Measurements from ENCODE around the gene P2RX5.

Gene P2RX5

GRCh38 chr17:3679531-3680126, 16.3 kb downstream of the P2RX5 start:
- H3K36me3 ChIP-seq = no peaks in the 10 kb centered on the region
- H3K4me3 ChIP-seq (ENCODE audit: low read depth in 1 of 2, low read length in 1 of 2) = no peak overlapping the region
- H3K4me1 ChIP-seq (ENCODE audit: control insufficient read depth in 1 of 2, insufficient read depth in 1 of 2, low read depth in 1 of 2, low read length in 1 of 2) = peaks cover 0 to 4% of the 10 kb centered on the region in 2 experiments
- no peak overlapping the region for H3K27ac ChIP-seq
- no peaks in the 10 kb centered on the region for H3K9me3 ChIP-seq
- H3K27me3 ChIP-seq = peaks cover 7% of the 10 kb centered on the region
- TF ChIP-seq CTCF (IDR thresholded peaks at IDR 0.05) = no peak

- no peak overlapping the region for H3K4me3 ChIP-seq (ENCODE audit: low read depth in 1 of 2, low read length in 1 of 2)
- no peak for TF ChIP-seq CTCF (IDR thresholded peaks at IDR 0.05)
Observed at GRCh38 chr17:3678821-3679530, 17.0 kb downstream of the P2RX5 start.

GRCh38 chr17:3678095-3678820, 17.7 kb downstream of the P2RX5 start:
- Histone ChIP-seq H3K4me1 (ENCODE audit: control insufficient read depth in 1 of 2, insufficient read depth in 1 of 2, low read depth in 1 of 2, low read length in 1 of 2) (peaks cover 0 to 4% of the 10 kb centered on the region in 2 experiments), H3K27me3 (no peaks in the 10 kb centered on the region), H3K9me3 (no peaks in the 10 kb centered on the region), H3K27ac (no peak overlapping the region), H3K36me3 (no peaks in the 10 kb centered on the region), H3K4me3 (ENCODE audit: low read depth in 1 of 2, low read length in 1 of 2) (no peak overlapping the region)
- no peak for TF ChIP-seq CTCF (IDR thresholded peaks at IDR 0.05)

More at GRCh38 chr17:3678821-3679530, 17.0 kb downstream of the P2RX5 start:
- H3K27ac ChIP-seq = no peak overlapping the region
- no peaks in the 10 kb centered on the region for H3K9me3 ChIP-seq
- no peaks in the 10 kb centered on the region for H3K36me3 ChIP-seq
- peaks cover 1% of the 10 kb centered on the region for H3K27me3 ChIP-seq
- peaks cover 0 to 4% of the 10 kb centered on the region in 2 experiments for H3K4me1 ChIP-seq (ENCODE audit: control insufficient read depth in 1 of 2, insufficient read depth in 1 of 2, low read depth in 1 of 2, low read length in 1 of 2)

- Histone ChIP-seq H3K4me1 (ENCODE audit: control insufficient read depth in 1 of 2, insufficient read depth in 1 of 2, low read depth in 1 of 2, low read length in 1 of 2) (no peaks in the 10 kb centered on the region), H3K27ac (no peak overlapping the region), H3K4me3 (ENCODE audit: low read depth in 1 of 2, low read length in 1 of 2) (no peak overlapping the region), H3K9me3 (no peaks in the 10 kb centered on the region), H3K36me3 (no peaks in the 10 kb centered on the region), H3K27me3 (no peaks in the 10 kb centered on the region)
- TF ChIP-seq CTCF (IDR thresholded peaks at IDR 0.05) = no peak
Observed at GRCh38 chr17:3675886-3676285, 20.1 kb downstream of the P2RX5 start.

GRCh38 chr17:3672571-3672970, 23.4 kb downstream of the P2RX5 start:
- no peak for TF ChIP-seq CTCF (IDR thresholded peaks at IDR 0.05)
- no peaks in the 10 kb centered on the region for H3K27me3 ChIP-seq
- H3K27ac ChIP-seq = no peak overlapping the region
- H3K4me3 ChIP-seq (ENCODE audit: low read depth in 1 of 2, low read length in 1 of 2) = no peak overlapping the region
- H3K9me3 ChIP-seq = no peaks in the 10 kb centered on the region
- peaks cover 13 to 18% of the 10 kb centered on the region in 2 experiments for H3K4me1 ChIP-seq (ENCODE audit: control insufficient read depth in 1 of 2, insufficient read depth in 1 of 2, low read depth in 1 of 2, low read length in 1 of 2)
- no peaks in the 10 kb centered on the region for H3K36me3 ChIP-seq

Measured in neutrophil (primary cell).